OCI-LY1 (cell line): ENCODE results near the gene SCN4B.

ENCODE experiments used
- H2AFZ ChIP-seq: fragments of 200-600 bp; sonication (generic), shearing (Covaris generic); 2 replicates; pipeline ENCODE4 v1.6.0; 2014; ENCODE audit warnings: antibody characterized with exemption, mild to moderate bottlenecking, low read length
- H3F3A ChIP-seq: fragments of 200-600 bp; sonication (generic), shearing (Covaris generic); 2 replicates; pipeline ENCODE4 v1.6.0; 2014; ENCODE audit warnings: mild to moderate bottlenecking, antibody characterized with exemption, low read length, moderate library complexity; ENCODE audit not compliant: insufficient read depth
- H3K27ac ChIP-seq: fragments of 200-600 bp; sonication (generic); 2 replicates; pipeline ENCODE4 v1.5.1; 2014; ENCODE audit warnings: low read length, mixed run types, mild to moderate bottlenecking, low read depth; ENCODE audit not compliant: poor library complexity, severe bottlenecking
- H3K27me3 ChIP-seq: fragments of 200-600 bp; sonication (generic); 2 replicates; pipeline ENCODE4 v1.6.0; 2014; ENCODE audit warnings: antibody characterized with exemption, mild to moderate bottlenecking, low read length, moderate library complexity; ENCODE audit not compliant: insufficient read depth
- H3K36me3 ChIP-seq: fragments of 200-600 bp; sonication (generic); 2 replicates; pipeline ENCODE4 v1.6.1; 2014; ENCODE audit warnings: mild to moderate bottlenecking, antibody characterized with exemption, low read length, moderate library complexity, mixed read lengths; ENCODE audit not compliant: insufficient read depth
- H3K4me1 ChIP-seq: fragments of 200-600 bp; sonication (generic); 2 replicates; pipeline ENCODE4 v1.5.1; 2014; ENCODE audit warnings: mild to moderate bottlenecking, low read length, moderate library complexity; ENCODE audit not compliant: insufficient read depth, severe bottlenecking
- H3K4me2 ChIP-seq: fragments of 200-600 bp; sonication (generic), shearing (Covaris generic); 2 replicates; pipeline ENCODE4 v1.6.1; 2014; ENCODE audit warnings: low read length
- H3K4me3 ChIP-seq: fragments of 200-600 bp; sonication (generic); 2 replicates; pipeline ENCODE4 v1.5.1; 2014; ENCODE audit warnings: low read length, low read depth, mild to moderate bottlenecking, mixed read lengths; ENCODE audit not compliant: poor library complexity, severe bottlenecking
- H3K79me2 ChIP-seq: fragments of 200-600 bp; shearing (Covaris generic); 2 replicates; pipeline ENCODE4 v1.6.1; 2016; ENCODE audit warnings: mixed run types, low read length, mixed read lengths; ENCODE audit not compliant: insufficient read depth
- H3K9ac ChIP-seq: fragments of 200-600 bp; sonication (generic), shearing (Covaris generic); 2 replicates; pipeline ENCODE4 v1.6.1; 2014; ENCODE audit warnings: mild to moderate bottlenecking, low read length, mixed read lengths
- H3K9me2 ChIP-seq: fragments of 200-600 bp; sonication (generic), shearing (Covaris generic); 2 replicates; pipeline ENCODE4 v1.6.1; 2014; ENCODE audit warnings: low read depth, mild to moderate bottlenecking, low read length, mixed read lengths
- H3K9me3 ChIP-seq: fragments of 200-600 bp; shearing (Covaris generic); 2 replicates; pipeline ENCODE4 v1.6.1; 2014; ENCODE audit warnings: low read length, mixed read lengths
- H4K20me1 ChIP-seq: fragments of 200-600 bp; sonication (generic), shearing (Covaris generic); 2 replicates; pipeline ENCODE4 v1.6.0; 2016; ENCODE audit warnings: mild to moderate bottlenecking, low read length; ENCODE audit not compliant: insufficient read depth
- CTCF ChIP-seq: fragments of 200-600 bp; sonication (generic), shearing (Covaris generic); IDR thresholded peaks from 2 replicates; pipeline ENCODE4 v1.5.1; 2017; ENCODE audit warnings: mild to moderate bottlenecking, antibody characterized with exemption, low read length, moderate library complexity, mixed read lengths
- EZH2 ChIP-seq: fragments of 200-600 bp; sonication (generic), shearing (Covaris generic); IDR thresholded peaks from 2 replicates; pipeline ENCODE4 v1.8.0; 2017; ENCODE audit warnings: borderline replicate concordance, mixed run types, mild to moderate bottlenecking, antibody characterized with exemption, low read length, moderate library complexity, mixed read lengths

Gene SCN4B

GRCh38 chr11:118086913-118087768 is 65.5 kb downstream of the SCN4B start, which contains the start of gene SMIM35:
SMIM35 (minus strand) TSS chr11:118086963; CDS start chr11:118086757, 206 bp downstream.
- Histone ChIP-seq H3K79me2 (no peaks in the 10 kb centered on the region), H3K4me3 (no peak within 1 kb of the TSS), H2AFZ (no peak within 1 kb of the TSS), H3K27ac (no peak within 1 kb of the TSS), H3K36me3 (no peaks in the 10 kb centered on the region; the same call in 1 of the 2 replicates), H3K27me3 (no peaks in the 10 kb centered on the region; the same call in 1 of the 2 replicates), H3K4me2 (no peak within 1 kb of the TSS), H4K20me1 (no peaks in the 10 kb centered on the region), H3K9me2 (no peaks in the 10 kb centered on the region), H3K9me3 (no peaks in the 10 kb centered on the region), H3K4me1 (no peaks in the 10 kb centered on the region), H3F3A (no peaks in the 10 kb centered on the region), H3K9ac (no peak within 1 kb of the TSS)
- TF ChIP-seq CTCF (no peak), EZH2 (no peak)

- H4K20me1 ChIP-seq = no peaks in the 10 kb centered on the region
- H3K9me2 ChIP-seq = no peaks in the 10 kb centered on the region
- no peaks in the 10 kb centered on the region for H3K79me2 ChIP-seq
- no peak overlapping the region for H2AFZ ChIP-seq
- H3K36me3 ChIP-seq = no peaks in the 10 kb centered on the region; the same call in 1 of the 2 replicates
- H3K9ac ChIP-seq = no peak overlapping the region
- TF ChIP-seq CTCF = no peak
- no peak for TF ChIP-seq EZH2
- no peaks in the 10 kb centered on the region for H3F3A ChIP-seq
- no peak overlapping the region for H3K4me3 ChIP-seq
- no peaks in the 10 kb centered on the region; the same call in 1 of the 2 replicates for H3K27me3 ChIP-seq
- H3K27ac ChIP-seq = no peak overlapping the region
- H3K4me2 ChIP-seq = no peak overlapping the region
- no peaks in the 10 kb centered on the region for H3K4me1 ChIP-seq
- no peaks in the 10 kb centered on the region for H3K9me3 ChIP-seq
Observed at GRCh38 chr11:118084656-118085055, 68.0 kb downstream of the SCN4B start.

GRCh38 chr11:118084247-118084646 is 68.4 kb downstream of the SCN4B start:
- no peaks in the 10 kb centered on the region; the same call in 1 of the 2 replicates for H3K36me3 ChIP-seq
- no peaks in the 10 kb centered on the region; the same call in 1 of the 2 replicates for H3K27me3 ChIP-seq
- H2AFZ ChIP-seq = no peak overlapping the region
- no peaks in the 10 kb centered on the region for H3K9me3 ChIP-seq
- no peak for TF ChIP-seq CTCF
- TF ChIP-seq EZH2 = no peak
- H3K27ac ChIP-seq = no peak overlapping the region
- H4K20me1 ChIP-seq = no peaks in the 10 kb centered on the region
- H3K79me2 ChIP-seq = no peaks in the 10 kb centered on the region
- H3K4me1 ChIP-seq = no peaks in the 10 kb centered on the region
- no peaks in the 10 kb centered on the region for H3F3A ChIP-seq
- no peaks in the 10 kb centered on the region for H3K9me2 ChIP-seq
- H3K4me3 ChIP-seq = no peak overlapping the region
- no peak overlapping the region for H3K4me2 ChIP-seq
- H3K9ac ChIP-seq = no peak overlapping the region
